Esophagus mucosa (tissue), 1 donor: ENCODE measurements around the gene C19orf67. TPM values are rescaled to one million over a fixed set of nuclear protein-coding genes. Genes with fewer than 3 reads are reported as not detected.
A peak's percentile ranks its signal among the peaks of the same experiment; 100 is the strongest.

Source experiments
- ATAC-seq: fragments of 200-7000 bp; cut with Tn5 transposase; one replicate; pipeline ENCODE4 v1.9.1; 2020
- total RNA-seq: library from RNA; stranded (reverse); gene quantifications from one replicate; pipeline ENCODE4 v1.2.4, GENCODE V29; 2023
- donor health status: DM: yes; HTN: yes; CAD: no.

C19orf67 gene
- total RNA-seq, 1 donor from 2014 or later: 0.12 TPM

DNA sequence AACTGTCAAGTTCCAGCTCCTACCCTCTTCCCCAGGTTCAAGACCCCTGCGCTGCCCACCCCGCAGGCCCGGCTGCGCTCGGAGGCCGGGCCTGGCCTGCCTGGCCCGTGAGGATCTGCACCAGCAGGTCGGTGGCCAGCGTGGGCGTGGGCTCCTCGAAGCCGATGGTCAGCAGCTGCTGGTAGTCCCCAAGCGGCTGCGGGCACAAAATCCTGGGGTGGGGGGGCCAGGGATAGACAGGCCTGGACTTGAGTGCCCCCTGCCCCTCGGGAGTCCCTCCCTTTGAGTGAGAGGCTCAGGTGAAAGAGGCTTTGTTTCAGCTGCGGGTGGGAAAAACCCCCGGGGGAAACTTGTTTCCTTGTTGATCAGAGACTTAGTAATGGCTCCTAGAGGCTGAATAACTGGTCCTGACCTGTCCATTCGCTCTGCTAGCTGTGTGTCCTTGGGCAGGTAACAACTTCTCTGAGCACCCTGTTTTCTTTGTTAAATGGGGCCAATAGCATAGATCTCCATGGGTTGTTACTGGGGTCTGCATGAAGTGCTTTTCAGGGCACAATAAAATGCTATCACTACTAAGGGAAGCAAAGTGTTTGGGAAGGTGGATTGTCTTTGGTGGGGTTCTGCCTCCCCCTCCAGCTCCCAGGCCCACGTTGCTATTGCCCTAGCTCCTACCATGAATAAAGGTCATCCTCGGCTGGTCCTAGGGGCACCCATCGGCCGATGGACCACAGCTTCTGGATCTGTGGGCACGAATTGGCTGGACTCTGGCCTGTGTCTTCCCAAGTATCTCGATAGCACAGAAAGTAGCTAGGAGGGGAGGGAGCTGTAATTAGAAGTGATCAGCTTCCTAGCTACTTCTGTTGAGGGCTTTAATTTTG lies 3.5 kb downstream of the C19orf67 start:
- ATAC-seq: peak; percentile 58

DNA sequence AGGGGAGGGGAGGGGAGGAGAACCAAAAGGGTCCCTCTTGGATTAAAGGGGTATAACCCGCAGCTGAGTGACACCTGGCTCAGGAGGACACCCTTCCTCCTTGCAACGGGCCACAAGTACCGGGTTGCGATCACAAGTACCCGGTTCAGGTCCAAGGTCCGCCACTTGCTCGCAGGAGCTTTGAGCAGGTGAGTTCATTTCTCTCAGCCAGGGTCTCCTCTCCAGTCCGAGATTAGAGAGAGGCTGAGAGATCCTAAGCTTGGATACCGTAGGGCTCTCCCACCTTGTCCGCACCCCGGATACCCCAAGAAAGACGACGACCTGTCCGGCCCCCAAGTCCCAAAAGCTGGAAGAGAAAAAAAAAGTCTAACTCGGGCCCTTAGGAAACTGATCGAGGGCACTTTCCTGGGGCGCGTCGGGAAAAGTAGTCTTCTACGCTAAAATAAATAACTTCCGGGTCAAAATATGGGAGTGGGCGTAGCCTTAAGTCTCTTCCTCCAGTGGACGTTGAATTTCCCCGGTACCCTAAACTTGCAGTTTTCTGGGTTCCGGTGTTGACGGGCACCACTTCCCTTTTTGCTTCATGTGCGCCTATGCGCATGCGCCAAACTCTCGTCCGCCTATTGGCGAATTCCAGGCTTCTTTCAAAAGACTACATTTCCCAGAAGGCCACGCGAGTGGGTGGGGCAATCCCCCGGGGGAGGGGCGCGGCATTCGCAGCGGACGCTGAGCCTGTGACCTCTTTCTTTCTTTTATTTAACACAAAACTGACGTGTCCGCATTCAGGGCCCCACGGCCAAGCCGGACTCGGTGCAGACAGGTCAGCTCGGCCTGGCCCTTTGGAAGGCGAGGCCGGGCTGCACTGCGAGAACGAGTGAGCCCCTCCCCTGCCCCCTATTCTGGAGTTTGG lies 4.4 kb downstream of the C19orf67 start:
- ATAC-seq: peak; percentile 88

GRCh38 chr19:14078411-14078810 lies 7.2 kb downstream of the C19orf67 start:
- ATAC-seq: no peak

DNA sequence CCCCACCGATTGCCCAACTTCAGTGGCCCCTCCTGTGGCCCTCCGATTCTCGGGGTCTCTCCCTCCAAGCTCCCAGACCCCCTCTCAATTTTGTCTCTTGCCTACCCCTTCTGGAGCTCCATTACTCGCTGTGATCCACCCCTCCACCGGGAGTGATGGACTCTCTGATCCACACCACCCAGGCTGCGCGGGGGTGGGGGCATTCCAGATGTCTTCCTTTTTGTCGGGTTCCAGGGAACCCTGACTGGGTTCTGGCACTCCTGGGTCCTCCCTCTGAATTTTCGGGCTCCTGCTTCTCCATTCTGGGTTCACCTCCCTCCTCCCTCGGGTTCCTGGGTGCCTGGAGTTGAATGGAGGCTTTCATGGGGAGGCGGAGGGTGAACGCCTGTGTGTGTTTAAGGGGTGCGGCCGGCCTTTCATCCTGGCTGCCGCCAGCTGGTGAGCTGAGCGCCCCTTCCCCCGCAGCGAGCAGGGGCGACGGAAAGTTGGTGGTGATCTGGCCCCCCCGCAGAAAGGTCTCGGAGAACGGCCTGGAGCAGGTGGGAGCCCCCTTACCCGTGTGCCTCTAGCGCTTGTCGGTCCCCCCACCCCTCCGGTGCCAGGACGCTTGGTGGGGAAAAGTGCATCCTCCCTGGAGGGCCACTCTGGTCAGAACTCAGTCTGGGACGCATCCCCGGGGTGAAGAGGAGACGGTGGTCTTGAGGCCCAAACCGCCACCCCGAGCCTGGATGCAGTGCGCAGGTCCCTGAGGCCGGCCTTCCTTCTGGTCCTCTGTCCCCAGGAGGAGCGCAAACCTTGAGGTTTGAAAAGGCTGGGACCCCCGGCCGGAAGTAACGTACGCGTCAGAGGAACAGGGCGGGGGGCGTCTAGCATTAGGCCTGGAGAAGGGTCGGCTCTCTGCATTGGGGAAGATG lies 11.4 kb downstream of the C19orf67 start:
- peak; percentile 41 for ATAC-seq

DNA sequence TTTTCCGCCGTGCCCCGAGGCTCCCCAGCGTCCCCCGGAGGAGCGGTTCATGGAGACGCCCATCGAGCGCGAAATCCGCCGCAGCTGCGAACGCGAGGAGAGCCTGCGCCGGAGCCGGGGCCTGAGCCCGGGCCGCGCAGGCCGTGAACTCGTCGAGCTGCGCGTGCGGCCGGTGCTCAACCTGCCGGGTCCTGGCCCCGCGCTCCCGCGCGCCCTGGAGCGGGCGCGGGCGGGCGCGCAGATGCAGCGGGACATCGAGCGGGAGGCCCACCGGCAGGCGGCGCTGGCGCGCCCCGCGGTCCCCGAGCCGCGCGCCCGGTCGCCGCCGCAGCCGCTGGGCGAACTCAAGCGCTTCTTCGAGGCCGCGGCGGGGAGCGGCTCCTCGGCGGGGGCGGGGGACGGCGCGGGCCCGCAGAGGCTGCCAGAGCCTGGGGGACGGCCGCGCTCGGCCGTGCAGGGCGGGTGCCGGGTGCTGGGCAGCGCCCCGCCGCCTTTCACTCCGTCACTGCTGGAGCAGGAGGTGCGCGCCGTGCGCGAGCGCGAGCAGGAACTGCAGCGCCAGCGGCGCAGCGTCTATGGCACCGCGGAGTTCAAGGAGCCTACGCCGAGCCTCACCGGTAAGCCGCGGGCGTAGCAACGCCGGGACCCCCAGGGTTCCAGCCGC lies 12.2 kb downstream of the C19orf67 start:
- peak; percentile 66 for ATAC-seq

DNA sequence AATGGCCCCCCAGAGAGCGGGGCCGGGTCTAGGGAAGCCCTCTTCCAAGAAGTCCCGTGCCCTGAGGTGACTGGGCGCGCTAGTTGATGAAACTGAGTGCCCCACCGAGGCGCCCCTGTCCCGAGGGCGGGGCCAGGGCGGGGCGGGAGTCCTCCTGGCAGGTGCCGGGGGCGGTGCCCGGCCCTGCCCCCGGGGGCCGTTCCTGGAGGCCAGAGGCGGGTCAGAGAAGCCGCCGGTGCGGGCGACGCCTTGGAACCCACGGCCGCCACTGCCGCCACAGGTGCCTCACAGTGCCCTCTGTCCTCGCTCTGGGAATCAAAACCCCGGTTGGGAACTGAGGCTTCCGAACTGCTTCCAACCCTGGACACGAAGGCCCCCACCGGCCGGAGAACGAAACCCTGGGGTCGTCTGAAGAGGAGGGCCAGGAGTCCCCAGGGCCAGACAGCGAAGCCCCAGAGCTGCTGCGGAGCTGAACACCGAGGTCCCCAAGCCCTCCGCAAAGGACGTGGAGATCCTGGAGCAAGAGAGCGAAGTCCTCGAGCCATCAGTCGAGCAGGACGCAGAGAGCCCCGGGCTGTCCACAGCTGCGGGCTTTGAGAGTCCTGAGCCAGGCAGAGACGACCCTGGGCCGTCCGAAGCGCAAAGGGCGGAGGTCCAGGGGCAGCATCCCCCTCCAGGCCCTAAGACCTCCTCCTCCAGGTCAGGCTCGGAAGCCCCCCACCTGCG lies 12.9 kb downstream of the C19orf67 start, which contains the start of gene MISP3:
MISP3 (plus strand) TSS at position 252 of the 726 bp plus-strand sequence. CDS start 524 bp downstream, outside the sequence.
- ATAC-seq: peak; percentile 30

GRCh38 chr19:14070268-14071050 lies 15.1 kb downstream of the C19orf67 start:
- no peak for ATAC-seq

DNA sequence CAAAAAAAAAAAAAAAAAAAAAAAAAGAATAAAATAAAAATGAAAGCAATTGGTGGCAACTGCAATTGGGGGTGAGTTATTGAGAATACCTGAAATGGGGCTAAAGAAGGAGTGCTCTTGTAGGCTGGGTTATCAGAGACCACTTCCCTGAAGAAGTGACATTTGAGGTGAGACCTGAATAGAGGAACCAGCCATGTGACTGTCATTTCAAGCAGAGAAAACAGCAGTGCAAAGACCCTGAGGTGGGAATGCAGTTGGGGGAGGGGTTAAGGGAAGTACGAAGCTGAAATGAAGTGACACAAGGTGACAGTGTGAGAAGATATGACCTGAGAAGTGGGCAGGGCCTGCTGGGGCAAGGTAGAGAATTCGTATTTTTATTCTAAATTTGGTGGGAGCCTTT lies 19.4 kb downstream of the C19orf67 start:
- no peak for ATAC-seq

- ATAC-seq: no peak
These were observed 22.5 kb downstream of the C19orf67 start for GRCh38 chr19:14063105-14063504.

- ATAC-seq: no peak
These were observed 23.1 kb downstream of the C19orf67 start for GRCh38 chr19:14062558-14062855.

GRCh38 chr19:14061751-14062557 lies 23.6 kb downstream of the C19orf67 start, which contains the start of gene PALM3:
PALM3 (minus strand) TSS chr19:14062076; CDS start chr19:14061980, 96 bp downstream.
- ATAC-seq: peak; percentile 21

GRCh38 chr19:14061081-14061749 lies 24.4 kb downstream of the C19orf67 start:
- no peak for ATAC-seq

DNA sequence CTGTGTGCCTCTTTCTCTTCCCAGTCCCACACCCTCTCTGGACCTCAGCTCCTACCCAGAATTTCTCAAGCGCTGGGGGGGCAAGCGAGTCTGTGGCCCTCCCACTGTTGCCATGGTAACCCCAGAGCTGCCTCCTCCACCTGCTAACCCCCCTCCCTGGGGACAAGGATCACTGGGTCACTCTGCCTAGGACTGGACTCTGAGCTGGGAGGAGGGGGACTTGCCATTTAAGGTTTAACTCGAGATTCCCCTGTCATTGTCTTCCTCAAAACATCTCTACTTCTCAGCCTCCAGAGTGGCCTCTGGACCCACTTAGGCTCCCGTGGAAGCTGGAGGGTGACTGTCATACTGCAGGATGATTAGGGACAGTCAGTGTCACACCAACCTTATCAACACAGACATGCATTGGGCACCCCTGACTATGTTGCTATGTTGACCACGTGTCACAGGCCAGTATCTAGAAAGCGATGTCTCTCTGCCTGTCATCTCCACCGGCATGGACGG lies 25.9 kb downstream of the C19orf67 start:
- ATAC-seq: no peak

DNA sequence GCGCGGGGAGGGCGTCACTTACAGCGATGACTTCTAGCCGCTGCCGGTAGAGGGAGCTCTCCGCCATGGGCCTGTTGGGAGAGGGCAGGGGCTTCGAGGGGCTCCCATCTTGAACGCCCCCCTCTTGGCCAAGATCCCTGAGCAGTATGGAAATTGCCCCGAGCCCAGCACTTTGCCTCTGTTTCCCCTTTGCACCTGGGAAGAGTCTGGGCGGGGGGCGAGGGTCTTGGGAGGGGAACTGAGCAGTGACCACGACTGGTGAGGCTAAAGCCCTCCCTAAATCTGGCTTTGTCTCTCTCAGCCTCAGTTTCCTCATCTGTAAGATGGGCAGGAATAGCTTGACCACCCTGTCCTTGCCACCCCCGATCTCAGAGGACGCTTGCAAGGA lies 26.5 kb downstream of the C19orf67 start:
- ATAC-seq: no peak

DNA sequence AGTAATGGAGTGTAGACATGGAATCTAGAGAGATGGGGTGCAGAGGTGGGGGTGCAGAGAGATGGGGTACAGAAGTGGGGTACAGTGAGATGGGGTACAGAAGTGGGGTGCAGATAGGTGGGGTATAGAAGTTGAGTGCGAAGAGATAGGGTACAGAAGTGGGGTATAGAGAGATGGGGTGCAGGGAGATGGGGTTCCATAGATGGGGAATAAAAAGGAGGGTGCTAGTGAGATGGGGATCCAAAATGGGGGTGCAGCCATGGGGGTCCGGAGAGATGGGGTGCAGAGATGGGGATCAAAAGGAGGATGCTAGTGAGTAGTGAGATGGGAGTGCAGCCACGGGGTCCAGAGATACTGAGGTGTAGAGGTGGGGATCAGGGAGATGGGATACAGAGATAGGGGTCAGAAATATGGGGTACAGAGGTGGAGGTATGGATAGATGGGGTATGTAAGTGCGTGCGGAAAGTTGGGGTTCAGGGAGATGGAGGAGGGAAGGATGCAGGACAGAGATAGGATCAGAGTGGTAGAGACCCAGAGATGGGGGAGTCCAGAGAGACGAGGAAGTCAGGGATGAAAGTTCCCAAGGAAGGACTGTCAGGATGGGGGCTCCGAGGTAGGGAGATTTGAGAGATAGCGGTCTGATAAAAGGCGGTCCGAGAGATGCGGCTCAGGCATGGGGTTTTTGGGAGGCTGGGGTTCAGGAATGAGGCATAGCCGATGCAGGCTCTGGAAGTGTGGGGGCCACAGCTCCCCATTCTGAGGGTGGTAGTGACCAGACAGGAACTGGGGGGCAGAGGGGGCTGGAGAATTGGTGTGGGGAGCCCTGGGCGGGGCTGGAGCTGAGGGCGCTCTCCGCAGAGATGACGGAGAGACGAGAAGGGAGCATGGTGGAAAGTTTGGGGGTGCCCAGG lies 27.1 kb downstream of the C19orf67 start:
- ATAC-seq: no peak

DNA sequence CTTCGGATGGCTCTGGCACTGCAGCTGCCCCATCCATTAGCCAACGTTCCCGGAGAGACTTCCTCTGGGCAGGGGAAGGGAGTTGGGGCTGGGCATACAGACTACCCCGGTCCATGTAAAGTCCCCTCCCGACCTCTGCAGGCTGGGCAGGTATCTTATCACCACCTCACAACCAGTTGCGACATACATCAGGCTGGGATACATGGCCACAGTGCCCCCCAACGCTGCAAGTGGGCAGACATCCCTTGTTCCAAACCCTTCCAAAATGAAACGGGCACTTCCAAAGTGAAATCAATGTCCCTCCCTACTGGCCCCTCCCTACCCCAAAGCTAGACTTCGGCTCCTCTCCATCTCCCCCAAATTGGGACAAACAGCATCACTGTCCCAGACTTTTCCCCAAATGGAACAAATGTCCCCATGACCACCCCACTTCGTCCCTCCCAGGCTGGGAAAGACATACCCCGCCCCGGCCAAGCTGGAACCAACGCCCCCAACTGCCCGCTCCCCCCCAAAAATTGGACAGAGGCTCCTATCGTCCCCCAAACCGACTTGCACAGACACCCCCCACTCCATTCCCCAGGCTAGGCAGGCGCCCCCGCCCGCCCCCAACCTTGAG lies 28.7 kb downstream of the C19orf67 start:
- no peak for ATAC-seq
